Measurements from ENCODE around the gene MTFR2. TPM values are rescaled to one million over a fixed set of nuclear protein-coding genes. Genes with fewer than 3 reads are reported as not detected.

Gene MTFR2
- total and polyA plus RNA-seq, 2 experiments from 2014 or later: 7.4 to 13.5 TPM

GRCh38 chr6:136210398-136211165 lies 39.5 kb downstream of the MTFR2 start:
- TF ChIP-seq CREB1 (CRISPR knock-in tag; IDR thresholded peaks at IDR 0.05; ENCODE audit: low read depth) (no peak), NANOG (IDR thresholded peaks at IDR 0.05; ENCODE audit: borderline replicate concordance) (no peak), EZH2 (IDR thresholded peaks at IDR 0.05; ENCODE audit: low read depth, unreplicated experiment) (no peak), POLR2AphosphoS5 (IDR thresholded peaks at IDR 0.05; ENCODE audit: low read depth) (no peak), JUNB (IDR thresholded peaks at IDR 0.05; ENCODE audit: unreplicated experiment) (no peak), STAT1 (IDR thresholded peaks at IDR 0.05; ENCODE audit: unreplicated experiment) (no peak), ZNF331 (CRISPR knock-in tag; IDR thresholded peaks at IDR 0.05; ENCODE audit: low read depth) (no peak), ZNF114 (CRISPR knock-in tag; IDR thresholded peaks at IDR 0.05) (no peak), REST (IDR thresholded peaks at IDR 0.05; ENCODE audit: unreplicated experiment) (no peak), ZNF462 (CRISPR knock-in tag; IDR thresholded peaks at IDR 0.05) (no peak)
- TF ChIP-seq, protein P1, sequence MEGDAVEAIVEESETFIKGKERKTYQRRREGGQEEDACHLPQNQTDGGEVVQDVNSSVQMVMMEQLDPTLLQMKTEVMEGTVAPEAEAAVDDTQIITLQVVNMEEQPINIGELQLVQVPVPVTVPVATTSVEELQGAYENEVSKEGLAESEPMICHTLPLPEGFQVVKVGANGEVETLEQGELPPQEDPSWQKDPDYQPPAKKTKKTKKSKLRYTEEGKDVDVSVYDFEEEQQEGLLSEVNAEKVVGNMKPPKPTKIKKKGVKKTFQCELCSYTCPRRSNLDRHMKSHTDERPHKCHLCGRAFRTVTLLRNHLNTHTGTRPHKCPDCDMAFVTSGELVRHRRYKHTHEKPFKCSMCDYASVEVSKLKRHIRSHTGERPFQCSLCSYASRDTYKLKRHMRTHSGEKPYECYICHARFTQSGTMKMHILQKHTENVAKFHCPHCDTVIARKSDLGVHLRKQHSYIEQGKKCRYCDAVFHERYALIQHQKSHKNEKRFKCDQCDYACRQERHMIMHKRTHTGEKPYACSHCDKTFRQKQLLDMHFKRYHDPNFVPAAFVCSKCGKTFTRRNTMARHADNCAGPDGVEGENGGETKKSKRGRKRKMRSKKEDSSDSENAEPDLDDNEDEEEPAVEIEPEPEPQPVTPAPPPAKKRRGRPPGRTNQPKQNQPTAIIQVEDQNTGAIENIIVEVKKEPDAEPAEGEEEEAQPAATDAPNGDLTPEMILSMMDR (conservative IDR thresholded peaks at IDR 0.05; ENCODE audit: low read depth in 2 of 2): no peak
- Mint-ChIP-seq H3K27ac (no peak overlapping the region), H3K4me1 (no peaks in the 10 kb centered on the region), H3K36me3 (ENCODE audit: low read depth) (no peaks in the 10 kb centered on the region), H3K9me3 (no peaks in the 10 kb centered on the region), H3K27me3 (ENCODE audit: insufficient read depth, low read depth, poor library complexity) (peaks cover 2% of the 10 kb centered on the region), H3K4me3 (no peak overlapping the region)
- Histone ChIP-seq H3K36me3 (ENCODE audit: insufficient read depth) (no peaks in the 10 kb centered on the region), H3K4me3 (no peak overlapping the region), H3K27me3 (ENCODE audit: insufficient read depth) (no peaks in the 10 kb centered on the region), H2AFZ (no peak overlapping the region), H3K9me2 (ENCODE audit: insufficient read depth) (no peaks in the 10 kb centered on the region), H3K4me1 (ENCODE audit: insufficient read depth) (no peaks in the 10 kb centered on the region), H3K4me2 (no peak overlapping the region), H3K27ac (ENCODE audit: low read depth) (no peak overlapping the region), H3F3A (replicated peaks; ENCODE audit: low read depth) (no peaks in the 10 kb centered on the region), H4K20me1 (replicated peaks; ENCODE audit: insufficient read depth) (no peaks in the 10 kb centered on the region), H3K79me2 (replicated peaks; ENCODE audit: insufficient read depth) (no peaks in the 10 kb centered on the region)
- DNase-seq (ENCODE audit: low spot score): no peak
- no peak for ATAC-seq
